ENCODE results near the gene MRPL44.

DNA sequence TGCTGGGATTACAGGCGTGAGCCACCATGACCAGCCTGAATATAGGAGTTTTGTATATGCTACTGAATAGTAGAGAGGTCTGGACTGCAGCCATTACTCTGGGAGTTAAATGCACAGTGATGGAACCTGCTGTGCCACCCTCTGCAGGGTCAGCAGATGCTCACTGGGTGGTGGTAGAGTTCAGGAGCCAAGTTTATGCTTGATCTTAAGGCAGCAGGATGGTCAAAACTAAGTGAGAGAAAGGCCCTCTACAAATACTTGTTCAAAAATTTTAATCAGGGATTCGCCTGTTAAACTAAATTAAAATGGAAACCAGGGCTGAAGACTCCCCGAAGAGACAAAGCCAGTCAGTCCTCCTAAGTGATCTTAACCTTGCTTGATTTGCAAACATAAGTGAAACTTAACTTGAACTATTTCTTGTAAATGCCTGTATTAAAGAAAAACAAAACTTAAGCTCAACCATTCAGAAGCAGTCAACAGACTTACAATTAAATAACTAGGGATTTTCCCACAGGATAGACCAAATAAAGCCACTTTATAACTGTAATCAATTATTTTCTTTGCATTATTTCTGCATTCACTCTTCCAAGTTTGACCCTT, 7.9 kb upstream of the MRPL44 start:
- TF ChIP-seq KDM5A (IDR thresholded peaks at IDR 0.05; ENCODE audit: low read length) (no peak), POLR2A (IDR thresholded peaks at IDR 0.05; ENCODE audit: control extremely low read depth in 1 of 2, low read depth in 2 of 2, low read length in 2 of 2) (no peak), TAF1 (IDR thresholded peaks at IDR 0.05; ENCODE audit: low read depth, low read length) (no peak), SIN3A (conservative IDR thresholded peaks at IDR 0.05 in 1 of 2, IDR thresholded peaks at IDR 0.05 in 1 of 2; ENCODE audit: low read depth in 1 of 2, low read length in 2 of 2) (no peak), ASH2L (IDR thresholded peaks at IDR 0.05; ENCODE audit: low read length) (no peak), RXRA (IDR thresholded peaks at IDR 0.05; ENCODE audit: insufficient read depth, low read depth, low read length) (no peak), GABPA (IDR thresholded peaks at IDR 0.05; ENCODE audit: borderline replicate concordance, insufficient read depth, low read length) (no peak), EZH2 (IDR thresholded peaks at IDR 0.05; ENCODE audit: low read depth, low read length, severe bottlenecking) (no peak), GTF2F1 (IDR thresholded peaks at IDR 0.05; ENCODE audit: borderline replicate concordance, low read depth, low read length) (no peak), JUN (IDR thresholded peaks at IDR 0.05; ENCODE audit: low read depth, low read length) (no peak), YY1 (IDR thresholded peaks at IDR 0.05; ENCODE audit: low read depth, low read length) (no peak), EP300 (IDR thresholded peaks at IDR 0.05; ENCODE audit: borderline replicate concordance in 1 of 2, low read depth in 2 of 2, low read length in 2 of 2) (no peak)
- TF ChIP-seq, protein P1, sequence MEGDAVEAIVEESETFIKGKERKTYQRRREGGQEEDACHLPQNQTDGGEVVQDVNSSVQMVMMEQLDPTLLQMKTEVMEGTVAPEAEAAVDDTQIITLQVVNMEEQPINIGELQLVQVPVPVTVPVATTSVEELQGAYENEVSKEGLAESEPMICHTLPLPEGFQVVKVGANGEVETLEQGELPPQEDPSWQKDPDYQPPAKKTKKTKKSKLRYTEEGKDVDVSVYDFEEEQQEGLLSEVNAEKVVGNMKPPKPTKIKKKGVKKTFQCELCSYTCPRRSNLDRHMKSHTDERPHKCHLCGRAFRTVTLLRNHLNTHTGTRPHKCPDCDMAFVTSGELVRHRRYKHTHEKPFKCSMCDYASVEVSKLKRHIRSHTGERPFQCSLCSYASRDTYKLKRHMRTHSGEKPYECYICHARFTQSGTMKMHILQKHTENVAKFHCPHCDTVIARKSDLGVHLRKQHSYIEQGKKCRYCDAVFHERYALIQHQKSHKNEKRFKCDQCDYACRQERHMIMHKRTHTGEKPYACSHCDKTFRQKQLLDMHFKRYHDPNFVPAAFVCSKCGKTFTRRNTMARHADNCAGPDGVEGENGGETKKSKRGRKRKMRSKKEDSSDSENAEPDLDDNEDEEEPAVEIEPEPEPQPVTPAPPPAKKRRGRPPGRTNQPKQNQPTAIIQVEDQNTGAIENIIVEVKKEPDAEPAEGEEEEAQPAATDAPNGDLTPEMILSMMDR (IDR thresholded peaks at IDR 0.05; ENCODE audit: control extremely low read depth in 1 of 3, insufficient read depth in 1 of 3, low read depth in 1 of 3, low read length in 3 of 3): no peak

Measured in H1 (cell line).